NCI-H226 (cell line): ENCODE data around the gene HOXB4.

ENCODE experiments used
- DNase-seq: peaks from one replicate; pipeline ENCODE4 v3.0.0-alpha.2; 2015

Gene HOXB4

DNA sequence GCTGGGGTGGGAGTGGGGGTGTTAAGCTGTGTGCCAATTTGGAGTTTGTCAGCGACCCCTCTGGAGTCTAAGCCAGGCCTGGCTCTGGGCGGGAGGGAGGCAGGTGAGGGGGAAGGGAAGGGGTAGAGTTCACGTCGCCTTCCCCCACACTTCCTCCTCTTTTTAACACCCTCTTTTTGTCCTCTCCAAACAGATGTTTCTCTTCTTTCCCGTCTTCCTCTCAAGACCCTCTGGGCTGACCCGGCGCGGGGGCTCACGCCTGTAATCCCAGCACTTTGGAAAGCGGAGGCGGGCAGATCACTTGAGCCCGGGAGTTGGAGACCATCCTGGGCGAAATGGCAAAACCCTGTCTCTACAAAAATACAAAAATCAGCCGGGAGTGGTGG, 50.6 kb downstream of the HOXB4 start:
- DNase-seq: no peak

- no peak for DNase-seq
These were observed 51.3 kb downstream of the HOXB4 start for GRCh38 chr17:48526608-48527546.
